CD14-positive monocyte (primary cell): Measurements from ENCODE around the gene LCOR. TPM values are rescaled to one million over a fixed set of nuclear protein-coding genes. Genes with fewer than 3 reads are reported as not detected.

ENCODE experiments used
- DNase-seq, 3 donors: peaks; one replicate each; pipeline ENCODE4 v3.0.0-alpha.2; 2011 to 2022
- H2AFZ ChIP-seq: 2 replicates; pipeline ENCODE4 v1.6.0; 2012; ENCODE audit warnings: mild to moderate bottlenecking, low read depth, low read length, inconsistent platforms; ENCODE audit not compliant: insufficient read depth, poor library complexity, severe bottlenecking
- H3K27ac ChIP-seq, 2 donors: 1 replicate in 1 of 2; 2 replicates in 1 of 2; pipeline ENCODE4 v1.5.1; 2012 to 2013; ENCODE audit warnings: low read length in 2 of 2, control low read depth in 1 of 2, inconsistent platforms in 1 of 2, low read depth in 1 of 2, mild to moderate bottlenecking in 1 of 2
- H3K27me3 ChIP-seq, 2 donors: one replicate each; pipeline versions ENCODE4 v1.6.0 to v1.6.1; 2011 to 2013; ENCODE audit warnings: low read length in 2 of 2; ENCODE audit not compliant: control insufficient read depth in 2 of 2, insufficient read depth in 2 of 2
- H3K36me3 ChIP-seq, 2 donors: replicated peaks in 1 of 2; 1 replicate in 1 of 2; 2 replicates in 1 of 2; pipeline versions ENCODE4 v1.5.1 to v1.6.1; 2012 to 2013; ENCODE audit warnings: low read length in 2 of 2, control low read depth in 1 of 2, inconsistent platforms in 1 of 2, mild to moderate bottlenecking in 1 of 2; ENCODE audit not compliant: insufficient read depth in 2 of 2, control insufficient read depth in 1 of 2
- H3K4me1 ChIP-seq, 2 donors: 1 replicate in 1 of 2; 2 replicates in 1 of 2; pipeline versions ENCODE4 v1.5.1 to v1.6.1; 2012 to 2013; ENCODE audit warnings: low read length in 2 of 2, control low read depth in 1 of 2, inconsistent platforms in 1 of 2, mild to moderate bottlenecking in 1 of 2, moderate library complexity in 1 of 2; ENCODE audit not compliant: insufficient read depth in 2 of 2, control insufficient read depth in 1 of 2
- H3K4me2 ChIP-seq: replicated peaks from 2 replicates; pipeline ENCODE3; 2012; ENCODE audit warnings: low read length, moderate library complexity, mild to moderate bottlenecking; ENCODE audit not compliant: poor library complexity, severe bottlenecking; ENCODE audit errors: extremely low read depth
- H3K4me3 ChIP-seq, 3 experiments: fragments of 200-600 bp in 1 of 3; sonication (generic) in 1 of 3; replicated peaks in 1 of 3; 1 replicate in 2 of 3; 2 replicates in 1 of 3; pipeline ENCODE4 v1.5.1; 2011 to 2013; ENCODE audit warnings: low read length in 3 of 3, mild to moderate bottlenecking in 3 of 3, control low read depth in 2 of 3, low read depth in 2 of 3, inconsistent platforms in 1 of 3, moderate library complexity in 1 of 3
- H3K79me2 ChIP-seq: 2 replicates; pipeline ENCODE4 v1.6.0; 2012; ENCODE audit warnings: mild to moderate bottlenecking, control low read depth, inconsistent platforms, low read length, moderate library complexity; ENCODE audit not compliant: insufficient read depth
- H3K9ac ChIP-seq: 2 replicates; pipeline ENCODE4 v1.6.0; 2017; ENCODE audit warnings: low read length, mild to moderate bottlenecking; ENCODE audit not compliant: insufficient read depth, poor library complexity, severe bottlenecking
- H3K9me3 ChIP-seq, 2 donors: replicated peaks in 1 of 2; 1 replicate in 1 of 2; 2 replicates in 1 of 2; pipeline versions ENCODE4 v1.5.1 to v1.6.1; 2012 to 2013; ENCODE audit warnings: low read length in 2 of 2, control low read depth in 1 of 2; ENCODE audit not compliant: control insufficient read depth in 1 of 2, insufficient read depth in 1 of 2
- H4K20me1 ChIP-seq: 2 replicates; pipeline ENCODE4 v1.6.0; 2012; ENCODE audit warnings: mild to moderate bottlenecking, low read length, control low read depth, moderate library complexity; ENCODE audit not compliant: insufficient read depth
- H3K27ac Mint-ChIP-seq, 7 donors: one replicate each; pipeline ENCODE4 v1.8.0; 2020; ENCODE audit warnings: mild to moderate bottlenecking in 7 of 7, mixed read lengths in 7 of 7, moderate library complexity in 6 of 7, inconsistent platforms in 2 of 7
- H3K27me3 Mint-ChIP-seq, 3 donors: one replicate each; pipeline ENCODE4 v1.8.0; 2021 to 2022; ENCODE audit warnings: low read depth in 3 of 3, mild to moderate bottlenecking in 3 of 3, mixed read lengths in 3 of 3, moderate library complexity in 3 of 3, inconsistent platforms in 1 of 3
- H3K36me3 Mint-ChIP-seq, 2 donors: one replicate each; pipeline ENCODE4 v1.8.0; 2020; ENCODE audit warnings: mixed read lengths in 2 of 2, inconsistent platforms in 1 of 2, mild to moderate bottlenecking in 1 of 2
- H3K4me1 Mint-ChIP-seq: one replicate; pipeline ENCODE4 v1.8.0; 2020; ENCODE audit warnings: mild to moderate bottlenecking, mixed read lengths
- H3K4me3 Mint-ChIP-seq, 2 donors: one replicate each; pipeline ENCODE4 v1.8.0; 2020; ENCODE audit warnings: mild to moderate bottlenecking in 2 of 2, mixed read lengths in 2 of 2, moderate library complexity in 1 of 2
- H3K9me3 Mint-ChIP-seq, 7 donors: one replicate each; pipeline ENCODE4 v1.8.0; 2020 to 2022; ENCODE audit warnings: mixed read lengths in 7 of 7, mild to moderate bottlenecking in 6 of 7, moderate library complexity in 6 of 7, inconsistent platforms in 2 of 7
- CTCF ChIP-seq: fragments of 200-600 bp; IDR thresholded peaks from one replicate; pipeline ENCODE4 v1.8.0; 2022; ENCODE audit warnings: antibody characterized with exemption, mild to moderate bottlenecking
- WGBS: methylation state at CpG from one replicate; pipeline ENCODE4 v1.1.5; 2013; ENCODE audit warnings: missing lambda C conversion rate; ENCODE audit not compliant: insufficient coverage; 5-methylcytosine and 5-hydroxymethylcytosine counted together
- intact Hi-C, 2 donors: fragments of 100-400 bp; cut with micrococcal nuclease; formaldehyde crosslinking; loops; one replicate each; pipeline versions ENCODE4 v1.15.0 to v1.15.1; 2023
- polyA plus RNA-seq, 3 donors: library from polyadenylated mRNA; depleted of rRNA in 1 of 3; unstranded in 2 of 3; stranded (reverse) in 1 of 3; fragments of 300-500 nt in 2 of 3; fragments of >200 nt in 1 of 3; fragmentation: Illumina TruSeq in 2 of 3; gene quantifications; 1 replicate in 2 of 3; 2 replicates in 1 of 3; pipeline ENCODE4 v1.2.3, GENCODE V29; 2012 to 2021

LCOR gene
- polyA plus RNA-seq, 3 donors, result 5.7 to 11.8 (median 10.0) TPM

- no peak for TF ChIP-seq CTCF
- intact Hi-C loops, result no loop called here
- WGBS, result 100% methylated on average over 3 of the region's 4 CpGs
- no peak overlapping the region for H3K4me2 ChIP-seq
- H3K4me1 ChIP-seq, result no peaks in the 10 kb centered on the region
- Mint-ChIP-seq H3K4me3 (no peak overlapping the region), H3K27me3 (peaks cover 0 to 6% (median 2%) of the 10 kb centered on the region in 3 donors), H3K36me3 (peaks cover 0 to 5% of the 10 kb centered on the region in 2 donors), H3K27ac (no peak overlapping the region), H3K9me3 (no peaks in the 10 kb centered on the region), H3K4me1 (no peaks in the 10 kb centered on the region)
- no peak for DNase-seq
- no peak overlapping the region for H3K4me3 ChIP-seq
- no peaks in the 10 kb centered on the region for H3K36me3 ChIP-seq
- H3K79me2 ChIP-seq, result no peaks in the 10 kb centered on the region
- no peak overlapping the region for H3K27ac ChIP-seq
- H2AFZ ChIP-seq, result no peak overlapping the region
- H3K9ac ChIP-seq, result no peak overlapping the region
- H4K20me1 ChIP-seq, result no peaks in the 10 kb centered on the region
- H3K27me3 ChIP-seq, result no peaks in the 10 kb centered on the region
- no peaks in the 10 kb centered on the region for H3K9me3 ChIP-seq
Observed at GRCh38 chr10:96999337-96999736, 167.2 kb downstream of the LCOR start.

GRCh38 chr10:96999987-97000386, 167.9 kb downstream of the LCOR start:
- H3K79me2 ChIP-seq, result no peaks in the 10 kb centered on the region
- no peaks in the 10 kb centered on the region for H3K9me3 ChIP-seq
- WGBS, result 100% methylated on average over 2 of the region's 4 CpGs
- H3K27ac ChIP-seq, result no peak overlapping the region
- H2AFZ ChIP-seq, result no peak overlapping the region
- H4K20me1 ChIP-seq, result no peaks in the 10 kb centered on the region
- intact Hi-C loops, result no loop called here
- Mint-ChIP-seq H3K9me3 (no peaks in the 10 kb centered on the region), H3K36me3 (peaks cover 0 to 5% of the 10 kb centered on the region in 2 donors), H3K4me3 (no peak overlapping the region), H3K27me3 (peaks cover 0 to 6% (median 2%) of the 10 kb centered on the region in 3 donors), H3K4me1 (no peaks in the 10 kb centered on the region), H3K27ac (peak overlapping the region in 1 of 7 donors; percentile 27)
- no peaks in the 10 kb centered on the region for H3K4me1 ChIP-seq
- no peak for DNase-seq
- H3K4me3 ChIP-seq, result no peak overlapping the region
- no peaks in the 10 kb centered on the region for H3K36me3 ChIP-seq
- no peak overlapping the region for H3K9ac ChIP-seq
- no peak for TF ChIP-seq CTCF
- H3K4me2 ChIP-seq, result no peak overlapping the region
- H3K27me3 ChIP-seq, result no peaks in the 10 kb centered on the region
